ENCODE results near the gene ANKAR. TPM values are rescaled to one million over a fixed set of nuclear protein-coding genes. Genes with fewer than 3 reads are reported as not detected.
"Not testable (repeated sequence)": the region's sequence is repeated elsewhere in the genome, so short reads cannot be mapped to it uniquely, and the experiment has no call there.

The ANKAR gene
- total and polyA plus RNA-seq, 3 donors from 2014 or later, result 20.3 to 32.8 (median 22.1) TPM

GRCh38 chr2:189702071-189702470 lies 27.6 kb downstream of the ANKAR start:
- intact Hi-C loops (cut with DNase I; ENCODE audit: low total_unique reads), result no loop called here
- Histone ChIP-seq H3K27me3 (no peaks in the 10 kb centered on the region), H3K27ac (no peak overlapping the region), H3K9me3 (no peaks in the 10 kb centered on the region), H3K4me3 (no peak overlapping the region), H3K36me3 (ENCODE audit: low read depth, missing control alignments) (no peaks in the 10 kb centered on the region), H3K4me1 (no peaks in the 10 kb centered on the region)
- TF ChIP-seq POLR2A (IDR thresholded peaks at IDR 0.05), result no peak
- no peak for TF ChIP-seq CTCF (IDR thresholded peaks at IDR 0.05)
- no peak for DNase-seq

- WGBS, 2 donors, result 88 to 91% methylated on average over 5 of the region's 5 CpGs
- Histone ChIP-seq H3K4me3 (no peak overlapping the region), H3K27me3 (no peaks in the 10 kb centered on the region), H3K9me3 (no peaks in the 10 kb centered on the region), H3K36me3 (ENCODE audit: low read depth, missing control alignments) (no peaks in the 10 kb centered on the region), H3K4me1 (no peaks in the 10 kb centered on the region), H3K27ac (no peak overlapping the region)
- no peak for DNase-seq
- intact Hi-C loops (cut with DNase I; ENCODE audit: low total_unique reads), result no loop called here
- no peak for TF ChIP-seq CTCF (IDR thresholded peaks at IDR 0.05)
- TF ChIP-seq POLR2A (IDR thresholded peaks at IDR 0.05), result no peak
Measured at GRCh38 chr2:189709501-189710221, 35.2 kb downstream of the ANKAR start.

GRCh38 chr2:189717593-189717992 lies 43.1 kb downstream of the ANKAR start:
- H3K4me1 ChIP-seq; H3K27ac ChIP-seq; intact Hi-C loops (cut with DNase I; ENCODE audit: low total_unique reads); H3K27me3 ChIP-seq; H3K9me3 ChIP-seq; H3K36me3 ChIP-seq (ENCODE audit: low read depth, missing control alignments); DNase-seq; H3K4me3 ChIP-seq: not testable (repeated sequence)
- 83 to 85% methylated on average over 1 of the region's 1 CpG for WGBS, 2 donors

- no peaks in the 10 kb centered on the region for H3K36me3 ChIP-seq (ENCODE audit: low read depth, missing control alignments)
- WGBS, 2 donors, result 89 to 92% methylated on average over 4 of the region's 4 CpGs
- no peaks in the 10 kb centered on the region for H3K9me3 ChIP-seq
- no peak overlapping the region for H3K27ac ChIP-seq
- no peak overlapping the region for H3K4me3 ChIP-seq
- no peak for DNase-seq
- H3K27me3 ChIP-seq, result no peaks in the 10 kb centered on the region
- intact Hi-C loops (cut with DNase I; ENCODE audit: low total_unique reads), result no loop called here
- TF ChIP-seq CTCF (IDR thresholded peaks at IDR 0.05), result no peak
- TF ChIP-seq POLR2A (IDR thresholded peaks at IDR 0.05), result no peak
- no peaks in the 10 kb centered on the region for H3K4me1 ChIP-seq
Measured at GRCh38 chr2:189719571-189719970, 45.1 kb downstream of the ANKAR start.

GRCh38 chr2:189723192-189723591 lies 48.7 kb downstream of the ANKAR start:
- no peak overlapping the region for H3K4me3 ChIP-seq
- TF ChIP-seq POLR2A (IDR thresholded peaks at IDR 0.05) (no peak), CTCF (IDR thresholded peaks at IDR 0.05) (no peak)
- no peaks in the 10 kb centered on the region for H3K4me1 ChIP-seq
- no peaks in the 10 kb centered on the region for H3K9me3 ChIP-seq
- DNase-seq, result no peak
- H3K27ac ChIP-seq, result no peak overlapping the region
- H3K36me3 ChIP-seq (ENCODE audit: low read depth, missing control alignments), result no peaks in the 10 kb centered on the region
- H3K27me3 ChIP-seq, result no peaks in the 10 kb centered on the region
- intact Hi-C loops (cut with DNase I; ENCODE audit: low total_unique reads), result no loop called here

Other genes starting within 250 kb of the ANKAR start
- 10 to 100 TPM; 35.0 to 38.1 TPM for gene WDR75, start 233.2 kb upstream of the ANKAR start, total RNA-seq
- 21.5 TPM for gene WDR75, start 233.2 kb upstream of the ANKAR start, polyA plus RNA-seq (ENCODE audit: insufficient read depth, low read depth, low replicate concordance)
- 10 to 100 TPM; 52.3 to 58.7 TPM for gene SLC40A1, start 93.9 kb upstream of the ANKAR start, total RNA-seq
- gene SLC40A1, start 93.9 kb upstream of the ANKAR start, polyA plus RNA-seq (ENCODE audit: insufficient read depth, low read depth, low replicate concordance), result 64.0 TPM
- gene ASNSD1, start 13.2 kb upstream of the ANKAR start, total RNA-seq, result 10 to 100 TPM; 36.2 to 42.5 TPM
- gene ASNSD1, start 13.2 kb upstream of the ANKAR start, polyA plus RNA-seq (ENCODE audit: insufficient read depth, low read depth, low replicate concordance), result 25.9 TPM
- 10 to 100 TPM; 15.7 TPM for gene OSGEPL1, start 88.1 kb downstream of the ANKAR start, total RNA-seq
- 11.0 TPM for gene OSGEPL1, start 88.1 kb downstream of the ANKAR start, polyA plus RNA-seq (ENCODE audit: insufficient read depth, low read depth, low replicate concordance)
- gene ORMDL1, start 109.7 kb downstream of the ANKAR start, total RNA-seq, result 100 to 1,000 TPM; 122 to 158 TPM
- 91.0 TPM for gene ORMDL1, start 109.7 kb downstream of the ANKAR start, polyA plus RNA-seq (ENCODE audit: insufficient read depth, low read depth, low replicate concordance)
- 10 to 100 TPM; 39.5 to 81.8 TPM for gene PMS1, start 109.8 kb downstream of the ANKAR start, total RNA-seq
- 69.3 TPM for gene PMS1, start 109.8 kb downstream of the ANKAR start, polyA plus RNA-seq (ENCODE audit: insufficient read depth, low read depth, low replicate concordance)

Data from testis (tissue), 3 donors.